Measurements from ENCODE around the gene SRP72.

The SRP72 gene

GRCh38 chr4:56550642-56551041 is 83.2 kb downstream of the SRP72 start:
- DNase-seq (ENCODE audit: low spot score) = no peak

- DNase-seq (ENCODE audit: low spot score) = no peak
Observed at GRCh38 chr4:56551516-56551915, 84.1 kb downstream of the SRP72 start.

GRCh38 chr4:56552273-56552672 is 84.9 kb downstream of the SRP72 start:
- DNase-seq (ENCODE audit: low spot score) = no peak
